C4-2B (cell line): Measurements from ENCODE around the gene LCN12.

Source experiments
- CTCF ChIP-seq: fragments of 450-650 bp; conservative IDR thresholded peaks from 2 replicates; pipeline ENCODE4 v1.5.1; 2017; ENCODE audit warnings: mild to moderate bottlenecking
- ZFX ChIP-seq: fragments of 450-650 bp; IDR thresholded peaks from 2 replicates; pipeline ENCODE4 v1.6.1; 2017

- TF ChIP-seq CTCF (no peak), ZFX (no peak)
Observed at GRCh38 chr9:136920069-136920468, 32.0 kb upstream of the LCN12 start.
